ENCODE data around the gene TNRC6C. TPM values are rescaled to one million over a fixed set of nuclear protein-coding genes. Genes with fewer than 3 reads are reported as not detected.

TNRC6C gene
- total and polyA plus RNA-seq, 2 of the 13 experiments (the other 11 are each of a cell fraction or from before 2014, with no cell fraction given) = 0.66 to 4.9 TPM

DNA sequence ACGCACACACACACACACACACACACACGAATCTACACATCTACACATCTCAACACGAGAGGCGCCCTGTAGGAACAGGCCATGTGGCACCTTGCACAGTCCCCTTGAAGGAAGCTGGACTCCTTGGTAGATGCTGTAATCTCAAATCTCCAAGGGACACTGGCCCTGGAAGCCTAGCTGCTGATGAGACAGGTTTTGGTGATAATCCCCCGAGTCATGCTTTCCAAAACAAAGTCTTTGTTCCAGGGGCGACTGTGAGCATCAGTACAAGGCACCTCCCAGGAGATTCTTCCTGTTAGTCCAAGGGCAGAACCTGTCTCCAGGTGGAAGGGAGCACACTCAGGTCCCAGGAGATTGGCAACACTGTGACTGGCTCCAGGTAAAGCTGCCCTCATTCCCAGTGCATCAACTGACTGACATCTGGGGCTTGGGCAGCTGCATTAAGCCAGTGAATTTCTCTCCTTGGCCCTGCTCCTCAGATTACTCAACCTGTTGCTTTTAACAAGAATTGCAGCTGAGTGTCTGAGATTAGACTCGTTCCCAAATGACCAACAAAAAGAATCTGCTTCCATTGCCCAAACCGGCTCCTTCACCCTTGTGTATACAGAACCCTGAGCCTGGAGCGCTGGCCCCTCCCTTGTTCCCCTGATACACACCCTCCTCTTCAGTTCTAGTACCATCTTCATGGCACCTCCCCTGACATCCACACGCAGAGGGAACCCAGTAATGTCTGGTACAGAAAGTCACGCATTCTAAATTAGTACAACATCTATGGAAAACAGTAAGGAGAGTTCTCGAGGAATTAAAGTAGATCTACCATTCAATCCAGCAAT is 13.9 kb upstream of the TNRC6C start:
- 38% methylated on average over 11 of the region's 12 CpGs for WGBS (ENCODE audit: low lambda C conversion rate)
- ChIA-PET POLR2A (interaction anchor here (3.3 kb wide), 1 partner anchor 13 kb away, joined by 20 read pairs; the partner anchor contains the start of gene TNRC6C), CTCF (ENCODE audit: low intra/inter-chr PET ratio, low total read pairs) (no interaction called here)
- Histone ChIP-seq H4K20me1 (ENCODE audit: insufficient read depth, low read length) (no peaks in the 10 kb centered on the region), H3K27ac (ENCODE audit: extremely low read length, insufficient read depth, low read length) (no peak overlapping the region), H3K79me2 (ENCODE audit: insufficient read depth, low read length) (no peaks in the 10 kb centered on the region), H3K4me3 (replicated peaks in 1 of 3; ENCODE audit: insufficient read depth in 1 of 3, low read depth in 2 of 3, low read length in 3 of 3) (no peak overlapping the region), H3K4me2 (ENCODE audit: low read depth, low read length) (no peak overlapping the region), H3K36me3 (replicated peaks in 1 of 2; ENCODE audit: control insufficient read depth in 1 of 2, insufficient read depth in 2 of 2, low read length in 2 of 2) (no peaks in the 10 kb centered on the region), H3K4me1 (ENCODE audit: insufficient read depth, low read length) (peaks cover 24% of the 10 kb centered on the region), H2AFZ (ENCODE audit: low read length) (no peak overlapping the region), H3K27me3 (ENCODE audit: control insufficient read depth in 1 of 2, insufficient read depth in 2 of 2, low read length in 2 of 2) (peaks cover 3 to 50% of the 10 kb centered on the region in 2 experiments), H3K9me3 (ENCODE audit: low read length) (no peaks in the 10 kb centered on the region), H3K9ac (ENCODE audit: insufficient read depth, low read depth, low read length) (no peak overlapping the region)
- BruUV-seq (replicated peaks) = no TSS peak
- in situ Hi-C loops (cut with HindIII; ENCODE audit: extremely low pct_ligation_motif_present, low pct_unique_long_range_greater_than_20kb) (no loop called here), intact Hi-C loops (cut with micrococcal nuclease; ENCODE audit: unreplicated experiment) (loop anchor here (5.0 kb wide), 1 partner anchor 762 kb away; no protein-coding TSS in a partner anchor)
- ATAC-seq (no peak), FAIRE-seq (no peak), DNase-seq (ENCODE audit: low spot score) (no peak)
- TF ChIP-seq, protein P1, sequence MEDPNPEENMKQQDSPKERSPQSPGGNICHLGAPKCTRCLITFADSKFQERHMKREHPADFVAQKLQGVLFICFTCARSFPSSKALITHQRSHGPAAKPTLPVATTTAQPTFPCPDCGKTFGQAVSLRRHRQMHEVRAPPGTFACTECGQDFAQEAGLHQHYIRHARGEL (CRISPR knock-in tag; IDR thresholded peaks at IDR 0.05) = no peak
- TF ChIP-seq YY1 (IDR thresholded peaks at IDR 0.05; ENCODE audit: insufficient read depth, insufficient replicate concordance, low read depth, low read length) (no peak), ZNF737 (CRISPR knock-in tag; IDR thresholded peaks at IDR 0.05; ENCODE audit: borderline replicate concordance) (no peak), HDAC2 (CRISPR knock-in tag; IDR thresholded peaks at IDR 0.05) (no peak), TSC22D2 (CRISPR knock-in tag; IDR thresholded peaks at IDR 0.05; ENCODE audit: borderline replicate concordance) (no peak), FIP1L1 (IDR thresholded peaks at IDR 0.05; ENCODE audit: borderline replicate concordance, insufficient read depth, low read depth, low read length) (no peak), NFYB (CRISPR knock-in tag; IDR thresholded peaks at IDR 0.05) (no peak), KLF6 (CRISPR knock-in tag; IDR thresholded peaks at IDR 0.05) (no peak), SPEN (CRISPR knock-in tag; IDR thresholded peaks at IDR 0.05; ENCODE audit: low read depth) (no peak), KDM6A (CRISPR knock-in tag; IDR thresholded peaks at IDR 0.05; ENCODE audit: low read depth) (no peak), RARA (CRISPR knock-in tag; IDR thresholded peaks at IDR 0.05) (no peak), ZNF232 (CRISPR knock-in tag; IDR thresholded peaks at IDR 0.05; ENCODE audit: borderline replicate concordance) (no peak), CREB1 (IDR thresholded peaks at IDR 0.05) (no peak), CREB1 (CRISPR knock-in tag; IDR thresholded peaks at IDR 0.05) (no peak), KLF15 (CRISPR knock-in tag; IDR thresholded peaks at IDR 0.05; ENCODE audit: borderline replicate concordance) (no peak), ZBTB25 (CRISPR knock-in tag; IDR thresholded peaks at IDR 0.05) (no peak)
- TF ChIP-seq, protein P2, sequence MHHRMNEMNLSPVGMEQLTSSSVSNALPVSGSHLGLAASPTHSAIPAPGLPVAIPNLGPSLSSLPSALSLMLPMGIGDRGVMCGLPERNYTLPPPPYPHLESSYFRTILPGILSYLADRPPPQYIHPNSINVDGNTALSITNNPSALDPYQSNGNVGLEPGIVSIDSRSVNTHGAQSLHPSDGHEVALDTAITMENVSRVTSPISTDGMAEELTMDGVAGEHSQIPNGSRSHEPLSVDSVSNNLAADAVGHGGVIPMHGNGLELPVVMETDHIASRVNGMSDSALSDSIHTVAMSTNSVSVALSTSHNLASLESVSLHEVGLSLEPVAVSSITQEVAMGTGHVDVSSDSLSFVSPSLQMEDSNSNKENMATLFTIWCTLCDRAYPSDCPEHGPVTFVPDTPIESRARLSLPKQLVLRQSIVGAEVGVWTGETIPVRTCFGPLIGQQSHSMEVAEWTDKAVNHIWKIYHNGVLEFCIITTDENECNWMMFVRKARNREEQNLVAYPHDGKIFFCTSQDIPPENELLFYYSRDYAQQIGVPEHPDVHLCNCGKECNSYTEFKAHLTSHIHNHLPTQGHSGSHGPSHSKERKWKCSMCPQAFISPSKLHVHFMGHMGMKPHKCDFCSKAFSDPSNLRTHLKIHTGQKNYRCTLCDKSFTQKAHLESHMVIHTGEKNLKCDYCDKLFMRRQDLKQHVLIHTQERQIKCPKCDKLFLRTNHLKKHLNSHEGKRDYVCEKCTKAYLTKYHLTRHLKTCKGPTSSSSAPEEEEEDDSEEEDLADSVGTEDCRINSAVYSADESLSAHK (CRISPR knock-in tag; IDR thresholded peaks at IDR 0.05; ENCODE audit: borderline replicate concordance) = no peak
